G401 (cell line): ENCODE measurements around the gene NUDT16. TPM values are rescaled to one million over a fixed set of nuclear protein-coding genes. Genes with fewer than 3 reads are reported as not detected.
"Not testable (repeated sequence)": the region's sequence is repeated elsewhere in the genome, so short reads cannot be mapped to it uniquely, and the experiment has no call there.

Experiments
- DNase-seq: peaks from one replicate; pipeline ENCODE4 v3.0.0-alpha.2; 2015; ENCODE audit warnings: low spot score
- in situ Hi-C: cut with HindIII; loops from 2 replicates; pipeline ENCODE4 v1.10.0; 2016; ENCODE audit warnings: low sequenced_read_pairs, mixed read lengths
- total RNA-seq: library from RNA; depleted of rRNA; stranded (reverse); fragments of >200 nt; shearing (Covaris generic); gene quantifications from 2 replicates; pipeline ENCODE4 v1.2.3, GENCODE V29; 2014; rRNA removed

The NUDT16 gene
- 12.0 and 16.2 TPM in 2 replicates for total RNA-seq

DNA sequence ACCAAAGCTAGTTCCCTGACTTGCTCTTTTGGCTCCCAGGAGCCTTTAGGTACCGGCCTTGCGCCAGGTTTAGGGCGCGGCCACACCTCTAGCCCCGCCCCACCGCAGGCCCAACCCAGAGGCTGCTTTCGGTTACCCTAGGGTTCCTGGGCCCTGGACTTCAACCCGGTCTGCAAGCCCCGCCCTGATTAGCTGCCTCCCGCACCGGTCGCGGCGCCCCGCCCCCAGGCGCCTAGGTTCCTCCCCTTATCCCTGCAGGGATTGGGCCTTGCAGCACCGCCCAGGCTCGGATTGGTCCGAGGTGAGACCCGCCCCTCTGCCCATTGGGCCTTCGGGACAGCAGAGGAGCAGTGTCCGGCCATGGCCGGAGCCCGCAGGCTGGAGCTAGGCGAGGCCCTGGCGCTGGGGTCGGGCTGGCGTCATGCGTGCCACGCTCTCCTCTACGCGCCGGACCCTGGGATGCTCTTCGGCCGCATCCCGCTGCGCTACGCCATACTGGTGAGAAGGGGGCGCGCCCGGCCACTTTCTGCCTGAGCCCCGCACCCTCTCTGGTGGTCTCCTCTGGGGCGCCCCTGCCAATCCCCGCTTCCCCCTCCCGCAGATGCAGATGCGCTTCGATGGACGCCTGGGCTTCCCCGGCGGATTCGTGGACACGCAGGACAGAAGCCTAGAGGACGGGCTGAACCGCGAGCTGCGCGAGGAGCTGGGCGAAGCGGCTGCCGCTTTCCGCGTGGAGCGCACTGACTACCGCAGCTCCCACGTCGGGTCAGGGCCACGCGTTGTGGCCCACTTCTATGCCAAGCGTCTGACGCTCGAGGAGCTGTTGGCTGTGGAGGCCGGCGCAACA, at the start of gene NUDT16:
Gene NUDT16, plus strand, starts transcription at position 330 of the 847 bp plus-strand sequence. Its CDS starts 31 bp downstream, at position 361.
- in situ Hi-C loops: no loop called here
- peak; percentile 99 for DNase-seq

DNA sequence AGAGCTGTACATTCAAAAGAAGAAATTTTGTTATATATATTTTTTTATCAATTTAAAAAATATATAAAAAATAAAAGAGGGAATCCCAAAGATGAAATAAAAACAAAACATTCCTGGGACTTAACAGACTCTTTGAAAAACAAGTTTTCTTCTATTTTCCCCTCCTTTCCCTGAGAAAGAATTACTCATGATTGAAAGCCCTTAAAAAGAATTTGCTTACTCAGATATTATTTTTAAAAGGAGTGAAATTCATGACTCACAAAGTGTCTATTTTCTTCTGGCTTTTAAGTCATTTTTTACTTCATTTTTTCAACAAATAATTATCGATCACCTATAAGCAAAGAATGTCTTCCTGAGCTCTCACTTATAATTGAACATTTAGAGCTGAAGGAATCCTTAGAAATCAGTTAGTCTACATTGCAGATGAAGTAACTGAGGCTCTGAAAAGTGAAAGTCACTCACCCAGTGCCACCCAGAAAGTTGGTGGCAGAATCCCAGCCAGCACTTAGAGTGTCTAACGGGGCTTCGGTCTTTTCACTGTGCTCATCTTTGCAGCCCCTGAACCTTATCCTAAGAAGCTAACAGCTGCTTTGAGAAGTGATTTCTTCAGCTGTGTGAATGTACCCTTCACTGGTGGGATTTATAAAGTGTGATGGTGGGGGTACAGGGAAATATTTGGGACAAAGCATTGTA, 42.5 kb upstream of the NUDT16 start:
- in situ Hi-C loops: no loop called here

DNA sequence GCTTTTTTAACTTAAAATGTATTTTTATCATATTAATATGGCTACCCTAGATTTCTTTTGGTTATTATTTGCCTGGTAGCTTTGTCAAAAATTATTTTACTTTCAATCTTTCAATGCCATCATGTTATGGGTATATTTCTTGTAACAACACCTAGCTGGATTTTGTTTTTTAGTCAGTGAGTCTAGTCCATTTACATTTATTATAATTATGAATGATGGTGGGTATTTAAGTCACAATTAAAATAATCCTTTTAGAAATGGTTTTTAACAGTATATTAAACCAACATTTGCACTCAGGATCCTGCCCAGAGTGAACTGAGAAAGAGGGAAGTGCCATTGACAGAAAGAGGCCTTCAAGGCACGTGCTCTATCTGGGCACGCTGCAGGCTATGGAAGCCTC, 39.8 kb upstream of the NUDT16 start:
- in situ Hi-C loops: no loop called here
- no peak for DNase-seq

More for the DNA sequence above, 42.5 kb upstream of the NUDT16 start:
- DNase-seq: no peak

DNA sequence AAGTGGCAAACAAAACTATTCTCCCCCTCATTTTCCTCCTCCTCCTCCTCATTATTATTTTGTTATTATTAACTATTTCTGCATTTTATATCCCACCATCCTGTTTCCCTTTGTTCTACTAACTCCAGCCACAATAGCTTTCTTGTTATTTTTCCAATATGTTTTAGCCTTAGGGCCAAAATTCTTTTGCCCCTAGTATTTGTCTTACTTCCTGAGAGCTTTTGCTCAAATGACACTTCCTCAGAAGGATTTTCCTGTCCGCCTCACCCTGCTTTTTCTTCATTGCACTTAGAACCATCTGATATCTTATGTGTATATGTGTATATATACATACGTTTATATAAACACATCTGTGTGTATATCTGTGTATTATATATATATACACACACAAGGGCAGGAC, 32.7 kb upstream of the NUDT16 start:
- no peak for DNase-seq
- in situ Hi-C loops: no loop called here

DNA sequence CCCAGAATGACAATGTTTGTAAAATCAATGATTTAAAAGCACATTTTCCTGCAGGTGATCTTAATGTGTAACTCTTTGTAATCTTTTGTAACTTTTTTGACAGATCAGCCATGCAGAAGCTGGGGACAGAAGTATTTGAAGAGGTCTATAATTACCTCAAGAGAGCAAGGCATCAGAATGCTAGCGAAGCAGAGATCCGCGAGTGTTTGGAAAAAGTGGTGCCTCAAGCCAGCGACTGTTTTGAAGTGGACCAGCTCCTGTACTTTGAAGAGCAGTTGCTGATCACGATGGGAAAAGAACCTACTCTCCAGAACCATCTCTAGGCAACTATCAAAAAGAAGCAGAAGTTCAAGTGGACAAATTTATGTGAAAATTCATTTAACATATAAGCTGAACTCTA, 32.1 kb upstream of the NUDT16 start:
- in situ Hi-C loops: no loop called here
- DNase-seq: no peak

DNA sequence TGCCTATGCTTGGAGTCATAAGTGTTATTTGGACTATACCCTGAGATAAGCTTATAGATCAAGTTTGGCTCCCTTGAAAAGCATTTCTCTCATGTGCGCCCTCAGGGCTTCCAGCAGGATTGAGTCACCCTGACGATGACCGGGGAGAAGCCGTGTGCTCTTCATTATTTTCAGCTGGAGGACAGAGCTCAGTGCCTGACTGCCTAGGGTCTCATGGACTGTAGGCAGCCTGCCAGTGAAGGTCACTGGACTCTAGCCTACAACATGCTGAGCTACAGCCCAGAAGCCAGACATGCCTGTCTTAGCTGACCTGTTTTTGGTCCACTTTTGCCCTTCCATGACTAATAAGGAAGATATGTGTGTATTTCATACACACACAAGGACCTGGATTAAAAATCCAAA, 31.6 kb upstream of the NUDT16 start:
- DNase-seq: no peak

DNA sequence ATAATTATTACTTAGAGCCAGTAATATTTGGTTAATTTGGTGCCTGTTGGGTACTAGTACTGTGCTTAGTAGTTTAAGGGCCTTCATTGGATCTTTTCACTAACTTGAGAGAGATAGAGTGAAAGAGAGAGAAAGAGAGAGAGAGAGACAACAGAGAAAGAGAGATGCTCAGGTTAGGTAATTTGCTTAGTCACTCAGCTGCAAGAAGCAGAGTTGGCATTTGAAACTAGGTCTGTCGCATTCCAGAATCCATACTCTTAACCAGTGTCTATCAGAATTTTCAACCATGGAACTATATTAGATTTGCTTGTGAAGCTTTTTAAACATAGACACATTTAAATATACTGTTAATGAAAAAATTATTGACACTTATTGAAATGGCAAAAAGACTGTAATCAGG, 31.1 kb upstream of the NUDT16 start:
- no peak for DNase-seq
- in situ Hi-C loops: no loop called here

More for the DNA sequence above, 31.6 kb upstream of the NUDT16 start:
- in situ Hi-C loops: no loop called here

DNA sequence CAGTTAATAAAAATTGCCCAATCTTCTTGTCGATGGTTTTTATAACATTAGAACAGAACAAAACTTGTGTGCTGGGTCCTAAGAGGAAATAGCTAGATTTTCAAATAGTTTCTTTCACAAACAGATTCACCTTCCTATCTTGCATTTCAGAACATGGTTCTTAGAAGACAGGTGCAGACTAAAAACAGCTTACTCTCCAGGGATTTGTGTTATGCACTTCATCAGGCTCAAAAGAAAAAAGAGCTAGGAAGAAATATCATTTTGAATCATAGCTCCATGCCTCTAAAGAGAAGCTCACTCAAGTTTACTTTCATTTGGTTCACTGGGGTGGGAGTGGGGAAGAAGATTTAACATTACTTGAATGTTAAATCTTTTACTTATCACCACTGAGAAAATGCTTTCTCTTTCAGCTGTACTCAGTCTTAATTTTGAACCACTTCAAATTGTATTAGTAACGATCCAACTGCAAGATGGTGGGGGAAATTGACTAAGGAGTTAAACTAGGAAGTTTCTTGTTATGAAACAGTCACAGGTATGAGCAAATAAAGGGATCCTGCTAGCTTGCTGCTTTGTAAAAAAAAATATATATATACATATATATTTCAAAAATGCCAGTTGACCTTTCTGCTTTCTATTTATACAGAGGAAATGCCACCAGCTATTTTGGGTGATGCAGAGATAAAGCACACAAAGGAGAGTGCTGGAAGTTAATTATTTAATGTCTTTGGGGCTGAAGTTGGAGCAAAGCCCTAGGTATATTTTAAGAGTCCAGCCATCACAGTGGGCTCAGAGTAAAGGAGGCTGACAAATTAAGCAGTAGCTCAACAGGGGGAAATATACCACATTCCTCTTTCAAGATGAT, 28.3 kb upstream of the NUDT16 start:
- in situ Hi-C loops: no loop called here
- DNase-seq: no peak

DNA sequence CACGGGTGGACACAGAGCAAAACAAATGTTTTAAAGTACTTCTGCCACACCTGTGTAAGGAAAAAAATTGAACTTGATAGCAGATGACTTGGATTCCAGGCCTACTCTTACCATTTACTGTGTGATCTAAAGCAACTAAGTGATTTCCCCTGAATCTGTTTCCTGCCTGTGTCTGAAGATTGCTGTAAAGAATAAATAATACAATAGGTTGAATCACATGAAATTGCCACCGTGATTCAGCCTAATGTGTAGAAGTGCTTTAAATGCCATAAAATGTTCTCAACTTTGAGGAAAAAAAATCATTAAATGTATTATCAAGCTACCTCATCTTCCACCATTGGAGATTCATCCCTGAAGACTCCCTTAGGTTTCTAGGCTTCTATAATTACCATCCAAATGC, 27.6 kb upstream of the NUDT16 start:
- in situ Hi-C loops: no loop called here
- no peak for DNase-seq

DNA sequence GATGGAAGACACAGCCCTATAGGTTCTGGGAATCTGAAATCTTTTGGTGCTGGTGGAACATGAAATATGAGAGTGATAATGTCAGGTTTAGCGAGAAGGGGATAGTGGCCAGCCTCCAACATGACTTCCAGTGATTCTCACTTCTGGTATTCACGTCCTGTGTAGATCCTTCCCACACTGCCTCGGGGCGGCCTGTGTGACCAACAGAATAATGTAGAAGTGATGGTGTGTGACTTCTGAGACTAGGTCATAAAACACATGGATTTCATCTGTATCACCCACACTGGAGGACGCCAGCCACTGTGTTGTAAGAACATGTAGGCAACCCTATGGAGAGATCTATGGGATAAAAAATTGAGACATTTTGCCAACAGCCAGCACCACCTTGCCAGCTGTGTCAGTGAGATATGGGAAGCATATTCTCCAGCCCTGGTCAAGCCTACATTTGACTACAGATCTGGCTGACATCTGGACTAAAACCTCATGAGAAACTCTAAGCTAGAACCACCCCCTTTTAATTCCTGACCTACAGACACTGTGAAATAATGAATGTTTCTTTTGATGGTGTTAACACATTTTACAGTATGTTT, 25.5 kb upstream of the NUDT16 start:
- in situ Hi-C loops: no loop called here

DNA sequence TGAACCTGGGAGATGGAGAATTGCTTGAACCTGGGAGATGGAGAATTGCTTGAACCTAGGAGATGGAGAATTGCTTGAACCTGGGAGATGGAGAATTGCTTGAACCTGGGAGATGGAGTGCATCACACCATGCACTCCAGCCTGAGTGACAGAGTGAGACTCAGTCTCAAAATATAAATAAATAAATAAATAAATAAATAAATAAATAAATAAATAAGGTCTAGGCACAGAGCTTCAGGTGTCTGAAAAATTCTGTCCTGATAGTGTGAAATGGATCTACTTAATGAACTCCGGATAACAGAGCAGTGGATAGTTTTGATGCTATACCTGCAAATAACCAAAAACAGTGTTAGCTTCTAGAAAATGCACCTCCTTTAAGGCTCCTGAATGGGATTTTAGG, 24.3 kb upstream of the NUDT16 start:
- in situ Hi-C loops: no loop called here
- DNase-seq: no peak

More for the DNA sequence above, 25.5 kb upstream of the NUDT16 start:
- no peak for DNase-seq

DNA sequence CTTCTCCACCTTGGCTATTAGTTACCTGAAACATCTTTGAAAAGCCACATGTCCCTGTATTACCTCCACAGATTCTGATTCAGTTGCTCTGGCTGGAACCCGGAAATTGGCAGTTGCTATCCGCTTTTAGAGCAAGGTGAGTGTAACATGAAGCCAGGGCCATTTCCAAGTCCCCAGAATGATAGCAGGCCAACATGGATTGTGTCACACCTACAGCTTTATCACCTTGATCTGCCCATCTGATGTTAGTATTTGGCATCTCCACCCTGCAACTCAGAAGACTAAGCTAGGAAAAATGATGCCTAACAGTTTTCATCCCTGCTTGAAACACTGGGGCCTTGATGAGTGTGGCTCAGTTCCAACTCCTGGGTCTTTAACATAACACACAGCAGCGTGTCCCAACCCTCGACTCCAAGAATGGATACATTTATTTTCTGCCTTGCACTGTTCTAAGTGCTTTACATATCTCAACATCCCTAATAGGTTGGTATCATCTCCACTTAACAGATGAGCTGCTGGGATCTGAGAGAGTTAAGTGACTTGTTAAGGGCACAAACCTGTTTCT, 21.3 kb upstream of the NUDT16 start:
- no peak for DNase-seq
- in situ Hi-C loops: no loop called here

DNA sequence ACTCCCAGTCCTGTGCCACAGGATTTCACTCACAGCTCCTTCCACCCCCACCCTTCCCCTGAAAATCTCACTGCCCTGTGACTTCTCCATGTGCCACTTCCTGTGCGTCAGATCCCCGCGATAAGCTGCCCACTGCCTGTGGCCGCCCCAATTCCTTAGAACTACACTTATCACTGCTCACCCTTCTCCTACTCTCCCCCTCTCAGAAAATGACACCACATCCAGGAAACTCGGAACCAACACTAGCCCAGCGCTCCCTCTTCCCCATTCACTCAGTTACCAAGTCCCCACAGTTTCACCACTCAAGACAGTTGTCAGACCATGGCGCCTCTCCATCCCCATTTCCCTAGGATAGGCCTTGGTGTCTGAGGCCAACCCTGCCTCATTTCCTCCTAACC, 20.5 kb upstream of the NUDT16 start:
- in situ Hi-C loops: not testable (repeated sequence)
- DNase-seq: peak; percentile 11

DNA sequence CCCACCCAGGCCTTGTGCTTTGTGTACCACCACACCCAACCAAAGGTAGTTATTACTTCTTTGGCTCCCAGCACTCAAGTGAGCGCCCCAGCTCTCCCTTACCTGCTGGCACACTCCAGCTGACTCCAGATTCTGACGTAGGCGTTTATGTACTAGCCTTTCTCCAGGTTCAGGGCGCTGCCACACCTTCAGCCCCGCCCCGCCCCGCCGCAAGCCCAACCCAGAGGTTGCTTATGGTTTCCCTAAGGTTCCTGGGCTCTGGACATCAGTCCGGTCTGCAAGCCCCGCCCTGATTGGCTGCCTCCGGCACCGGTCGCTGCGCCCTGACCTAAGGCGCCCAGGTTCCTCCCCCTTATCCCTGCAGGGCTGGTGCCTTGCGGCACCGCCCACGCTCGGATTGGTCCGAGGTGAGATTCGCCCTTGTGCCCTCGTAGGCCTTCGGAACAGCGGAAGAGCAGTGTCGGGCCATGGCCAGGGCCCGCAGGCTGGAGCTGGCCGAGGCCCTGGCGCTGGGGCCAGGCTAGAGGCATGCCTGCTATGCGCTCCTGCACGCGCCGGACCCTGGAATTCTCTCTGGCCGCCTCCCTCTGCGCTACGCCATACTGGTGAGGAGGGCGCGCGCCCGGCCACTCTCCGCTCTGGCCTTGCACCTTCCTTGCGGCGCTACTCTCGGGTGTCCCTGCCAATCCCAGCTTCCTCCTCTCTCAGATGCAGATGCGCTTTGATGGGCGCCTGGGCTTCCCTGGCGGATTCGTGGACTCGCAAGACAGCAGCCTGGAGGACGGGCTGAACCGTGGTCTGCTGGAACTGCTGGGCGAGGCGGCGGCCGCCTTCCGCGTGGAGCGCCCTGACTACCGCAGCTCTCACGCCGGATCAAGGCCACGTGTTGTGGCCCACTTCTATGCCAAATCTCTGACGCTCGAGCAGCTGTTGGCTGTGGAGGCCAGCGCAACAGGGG, 19.8 kb upstream of the NUDT16 start:
- DNase-seq: peak; percentile 79
- in situ Hi-C loops: no loop called here

DNA sequence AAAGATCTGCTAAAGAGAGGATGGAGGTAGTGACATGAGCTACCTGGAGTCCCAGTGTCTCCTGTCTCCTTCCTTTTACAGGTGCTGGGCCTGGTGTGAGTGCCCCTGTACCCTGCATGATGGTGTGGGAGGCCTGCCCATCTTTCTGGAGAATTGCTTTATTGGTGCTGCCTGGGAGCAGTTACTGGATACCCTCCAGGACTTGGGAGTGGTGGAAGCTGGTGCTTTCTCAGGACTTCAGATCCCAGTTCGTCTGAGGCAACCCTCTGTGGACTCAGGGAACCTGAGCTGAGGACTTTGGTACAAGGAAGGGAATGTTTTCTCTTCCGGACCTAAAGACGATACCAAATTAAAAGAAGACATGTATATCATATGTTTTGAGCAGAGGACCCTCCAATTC, 18.3 kb upstream of the NUDT16 start:
- DNase-seq: no peak
- in situ Hi-C loops: no loop called here

DNA sequence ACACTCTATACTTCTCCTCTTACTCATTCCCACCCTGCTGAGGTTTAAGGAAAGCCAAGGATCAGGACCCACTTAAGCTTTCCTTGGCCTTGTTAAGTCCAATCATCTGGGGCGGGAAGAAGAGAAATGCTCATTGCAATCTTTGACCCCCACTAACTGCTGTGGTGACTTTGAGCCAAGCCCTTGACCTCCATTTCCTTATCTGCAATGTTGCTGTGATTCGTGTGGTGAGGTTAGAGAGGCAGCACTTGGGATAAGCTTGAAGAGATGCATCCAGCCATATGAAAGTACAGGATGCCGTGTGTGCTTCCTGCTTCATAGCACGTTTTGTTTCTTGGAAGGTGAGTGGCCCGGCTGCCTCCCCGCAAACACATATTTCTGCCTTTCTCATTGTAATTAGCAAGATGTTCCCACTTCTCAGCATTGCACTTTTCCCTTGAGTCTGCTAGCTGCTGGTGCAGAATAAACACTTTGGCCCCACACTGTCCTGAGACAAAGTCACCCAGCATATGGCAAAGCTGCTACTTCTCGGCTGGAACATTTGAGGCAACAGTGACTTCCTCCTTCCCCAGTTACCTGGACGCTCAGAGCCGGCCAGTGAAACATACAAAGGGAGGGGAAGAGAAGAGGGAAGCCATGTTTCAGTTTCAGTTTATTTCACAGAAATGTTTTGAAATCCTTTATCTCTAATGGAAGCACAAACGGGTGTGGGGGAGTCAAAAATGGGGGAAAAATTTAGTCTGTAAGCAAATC, 10.5 kb upstream of the NUDT16 start:
- no peak for DNase-seq
- in situ Hi-C loops: no loop called here

DNA sequence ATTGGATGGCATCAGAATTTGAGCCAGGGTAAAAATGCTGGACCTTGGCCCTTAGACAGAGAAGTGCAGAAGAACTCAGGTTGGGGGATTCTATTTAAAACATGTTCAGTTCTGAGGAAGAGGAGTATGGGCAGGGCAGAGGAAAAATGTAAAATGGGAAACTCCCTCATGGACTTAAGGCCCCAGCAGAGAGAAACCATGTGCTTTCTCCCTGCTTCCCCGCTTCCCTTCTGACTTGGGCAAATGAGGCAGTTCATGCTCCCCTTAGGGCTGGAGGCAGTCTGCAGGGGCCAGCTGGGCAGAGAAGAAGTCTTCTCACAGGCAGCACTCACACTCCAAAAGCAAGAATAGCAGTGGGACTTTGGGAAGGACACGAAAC, 9.9 kb upstream of the NUDT16 start:
- in situ Hi-C loops: no loop called here
- DNase-seq: no peak
